HG03064 (cell line): ENCODE data around the gene PWP1.
"Not testable (repeated sequence)": the region's sequence is repeated elsewhere in the genome, so short reads cannot be mapped to it uniquely, and the experiment has no call there.

Experiments
- ATAC-seq: cut with Tn5 transposase; IDR thresholded peaks from one replicate; pipeline ENCODE4 v1.9.1; 2021; ENCODE audit warnings: low read depth; ENCODE audit not compliant: unreplicated experiment

Gene PWP1

DNA sequence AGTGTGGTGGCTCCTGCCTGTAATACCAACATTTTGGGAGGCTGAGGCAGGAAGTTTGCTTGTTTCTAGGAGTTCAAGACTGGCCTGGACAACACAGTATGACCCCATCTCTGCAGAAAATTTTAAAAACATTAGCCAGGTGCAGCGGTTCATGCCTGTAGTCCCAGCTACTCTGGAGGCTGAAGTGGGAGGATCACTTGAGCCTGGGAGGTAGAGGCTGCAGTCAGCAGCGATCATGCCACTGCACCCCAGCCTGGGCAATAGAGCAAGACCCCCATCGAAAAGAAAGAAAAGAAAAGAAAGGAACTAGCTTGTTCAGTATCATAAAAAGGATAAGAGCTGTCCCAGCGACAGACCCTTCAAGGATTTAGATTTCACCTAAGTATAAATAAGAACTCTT lies 18.1 kb upstream of the PWP1 start:
- no peak for ATAC-seq

DNA sequence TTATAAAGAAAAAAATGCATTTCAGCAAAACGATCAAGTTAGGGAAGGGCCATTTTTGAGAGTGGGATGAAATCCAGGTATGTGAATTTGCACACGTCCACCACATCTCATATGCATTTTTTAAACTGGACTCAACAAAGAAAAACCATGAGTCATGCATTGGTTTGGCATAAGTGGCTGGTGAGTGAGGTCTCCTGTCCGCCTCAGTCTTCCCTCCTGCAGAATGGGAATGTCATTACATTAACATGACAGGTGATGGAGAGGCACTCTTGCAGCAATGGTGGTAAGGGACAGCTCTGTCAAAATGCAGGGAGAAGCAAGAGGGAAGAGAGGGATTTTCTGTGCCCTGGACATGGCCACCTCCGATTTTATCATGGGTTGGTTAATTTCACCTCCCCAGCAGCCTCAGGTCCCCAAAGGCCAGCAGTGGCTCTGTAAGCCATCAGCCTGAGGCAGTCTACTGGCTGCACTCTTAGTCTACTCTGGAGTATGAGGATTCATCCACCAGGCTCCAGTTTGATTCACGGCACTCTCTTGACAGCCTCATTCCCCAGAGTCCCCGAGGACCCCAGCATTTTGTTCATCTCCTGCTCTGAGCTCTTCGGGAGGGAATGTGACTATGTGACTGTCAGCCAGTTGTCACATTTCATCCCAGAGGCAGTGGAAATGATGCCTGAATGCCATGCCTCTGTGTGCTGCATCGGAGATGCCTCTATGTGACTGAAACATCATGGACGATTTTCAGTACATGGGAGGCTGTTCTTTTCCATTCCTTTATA lies 17.1 kb upstream of the PWP1 start:
- no peak for ATAC-seq

- no peak for ATAC-seq
Measured at GRCh38 chr12:107669946-107670345, 15.7 kb upstream of the PWP1 start.

DNA sequence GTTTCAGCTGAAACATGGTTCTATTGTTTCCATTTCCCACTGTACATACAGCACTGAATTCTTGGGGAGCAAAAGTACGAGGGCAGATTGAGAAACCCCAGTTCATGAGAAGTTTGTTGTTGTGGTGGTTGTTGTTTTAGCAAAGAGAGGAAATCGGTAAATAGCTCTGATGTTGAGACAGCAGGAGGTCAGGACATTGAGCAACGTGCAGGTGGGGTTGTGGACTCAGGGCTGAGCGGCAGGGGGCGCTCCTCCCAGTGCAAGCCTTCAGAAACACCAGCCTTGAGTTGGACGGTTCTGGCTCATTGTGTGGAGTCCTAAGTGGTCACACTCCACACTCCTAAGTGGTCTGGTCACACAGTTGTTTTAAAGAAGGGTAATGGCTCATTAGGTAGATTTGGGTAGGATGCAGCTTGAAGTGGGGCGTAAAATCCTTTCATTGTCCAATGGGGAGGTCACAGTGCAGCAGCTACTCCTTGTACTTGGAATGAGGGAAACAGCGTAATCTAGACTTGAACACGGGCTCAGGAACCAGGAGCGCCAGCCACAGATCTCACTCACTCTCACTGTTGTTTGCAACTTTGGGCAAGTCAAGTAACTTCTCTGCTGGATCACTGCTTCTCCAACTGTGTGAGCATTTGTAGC lies 14.5 kb upstream of the PWP1 start:
- no peak for ATAC-seq

GRCh38 chr12:107677671-107678070 lies 7.9 kb upstream of the PWP1 start:
- no peak for ATAC-seq

- no peak for ATAC-seq
Measured at GRCh38 chr12:107679336-107679735, 6.3 kb upstream of the PWP1 start.

- ATAC-seq = no peak
Measured at GRCh38 chr12:107681455-107681835, 4.2 kb upstream of the PWP1 start.

- ATAC-seq = no peak
Measured at GRCh38 chr12:107681836-107682820, 3.5 kb upstream of the PWP1 start.

DNA sequence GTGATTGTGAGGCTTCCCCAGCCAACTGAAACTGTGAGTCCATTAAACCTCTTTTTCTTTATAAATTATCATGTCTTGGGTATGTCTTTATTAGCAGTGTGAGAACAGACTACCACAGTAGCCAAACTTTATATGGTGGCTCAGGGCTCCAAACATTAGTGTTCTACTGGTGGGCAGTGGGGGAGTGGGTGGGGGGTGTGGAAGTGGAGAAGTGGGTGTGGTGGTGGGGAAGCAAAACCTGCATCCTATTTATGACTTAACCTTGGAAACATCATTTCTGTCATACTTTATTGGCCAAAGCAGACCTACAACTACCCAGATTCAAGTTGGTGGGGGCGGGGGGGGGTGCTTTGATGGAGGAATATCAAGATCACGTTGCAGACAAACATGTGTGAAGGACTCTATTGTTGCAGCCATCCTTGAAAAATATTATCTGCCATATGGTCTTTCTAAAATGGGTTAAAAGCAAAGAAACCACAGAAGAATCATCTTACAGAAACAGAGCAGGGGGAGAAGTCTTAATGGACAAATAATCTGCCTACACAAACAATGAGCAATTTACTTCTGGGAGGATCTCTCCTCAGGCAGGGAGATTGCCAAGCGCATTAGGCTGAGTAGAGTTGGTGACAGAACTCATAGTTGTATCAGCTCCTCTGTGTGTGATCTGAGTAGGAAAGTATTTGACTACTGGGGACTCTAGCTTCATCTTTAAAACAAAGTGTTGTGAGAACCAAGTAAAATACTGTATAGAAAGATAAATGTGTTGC lies 1.4 kb upstream of the PWP1 start:
- no peak for ATAC-seq

DNA sequence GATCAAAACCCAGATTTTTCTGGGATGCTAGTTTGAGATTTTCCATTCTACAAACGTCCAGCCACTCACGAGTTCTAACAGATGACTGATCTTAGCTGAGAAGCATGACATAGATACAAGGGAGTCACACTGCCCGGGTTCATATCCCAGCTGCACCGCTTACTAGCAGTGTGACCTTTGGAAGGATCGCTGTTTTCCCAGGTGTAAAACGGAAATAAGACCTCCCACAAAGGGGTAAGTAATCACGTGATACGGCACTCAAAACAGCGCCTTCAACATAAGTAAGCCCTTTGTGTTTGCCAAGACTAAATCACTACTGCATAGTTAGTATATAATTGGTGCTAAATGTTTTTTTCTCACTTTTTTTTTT lies 624 bp upstream of the PWP1 start:
- ATAC-seq = no peak

GRCh38 chr12:107695772-107696171 lies 10.2 kb downstream of the PWP1 start:
- ATAC-seq = not testable (repeated sequence)

DNA sequence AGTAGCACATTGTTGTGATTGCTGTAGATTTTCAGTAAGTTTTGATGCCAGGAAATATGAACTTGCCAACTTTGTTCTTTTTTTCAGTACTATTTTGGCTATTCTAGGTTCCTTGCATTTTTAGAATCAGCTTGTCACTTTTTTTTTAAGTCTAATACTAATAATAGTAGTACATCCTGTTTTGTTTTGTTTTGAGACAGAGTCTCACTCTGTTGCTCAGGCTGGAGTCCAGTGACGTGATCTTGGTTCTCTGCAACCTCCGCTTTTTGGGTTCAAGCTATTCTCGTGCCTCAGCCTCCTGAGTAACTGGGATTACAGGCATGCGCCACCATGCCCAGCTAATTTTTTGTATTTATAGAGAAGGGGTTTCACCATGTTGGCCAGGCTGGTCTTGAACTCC lies 16.5 kb downstream of the PWP1 start:
- ATAC-seq = no peak

DNA sequence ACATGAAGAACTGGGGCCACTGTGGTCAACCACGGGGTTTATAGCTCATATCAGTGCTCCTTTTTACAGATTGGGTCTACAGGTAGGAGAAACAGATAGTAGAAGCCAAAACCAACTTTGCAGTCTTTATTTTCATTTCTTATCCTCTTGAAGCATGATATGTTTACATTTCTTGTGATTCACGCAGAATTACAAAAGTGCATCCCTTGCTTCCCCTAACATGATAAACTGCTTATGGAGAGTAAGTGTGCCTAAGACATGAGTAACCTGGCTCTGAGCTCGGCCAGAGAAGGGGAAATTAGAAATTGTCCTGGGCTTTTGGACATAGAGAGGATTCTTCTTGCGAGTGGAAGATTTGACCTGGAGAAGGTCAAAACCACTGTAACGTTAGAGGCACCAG lies 18.4 kb downstream of the PWP1 start:
- ATAC-seq = no peak

DNA sequence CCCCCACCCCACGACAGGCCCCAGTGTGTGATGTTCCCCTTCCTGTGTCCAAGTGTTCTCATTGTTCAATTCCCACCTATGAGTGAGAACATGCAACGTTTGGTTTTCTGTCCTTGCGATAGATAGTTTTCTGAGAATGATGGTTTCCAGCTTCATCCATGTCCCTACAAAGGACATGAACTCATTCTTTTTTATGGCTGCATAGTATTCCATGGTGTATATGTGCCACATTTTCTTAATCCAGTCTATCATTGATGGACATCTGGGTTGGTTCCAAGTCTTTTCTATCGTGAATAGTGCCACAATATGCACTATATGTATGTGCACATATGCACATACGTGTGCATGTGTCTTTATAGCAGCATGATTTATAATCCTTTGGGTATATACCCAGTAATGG lies 19.9 kb downstream of the PWP1 start:
- ATAC-seq = not testable (repeated sequence)

DNA sequence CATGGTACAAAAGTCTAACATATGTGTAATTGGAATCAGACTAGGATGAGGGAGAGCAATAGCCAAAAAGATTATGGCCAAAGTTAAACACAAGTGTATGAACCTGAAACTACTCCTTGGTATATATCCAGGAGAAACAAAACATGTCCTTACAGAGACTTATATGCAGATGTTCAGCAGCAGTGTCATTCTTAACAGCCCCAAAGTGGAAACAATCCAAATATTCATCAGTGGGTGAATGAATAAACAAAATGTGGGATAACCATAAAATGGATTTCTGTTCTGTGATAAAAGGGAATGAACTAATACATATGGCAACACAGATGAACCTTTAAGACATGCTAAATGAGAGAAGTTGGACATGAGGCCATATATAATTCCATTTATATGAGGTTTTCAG lies 30.2 kb downstream of the PWP1 start:
- ATAC-seq = no peak

GRCh38 chr12:107718606-107719005 lies 33.0 kb downstream of the PWP1 start:
- ATAC-seq = no peak

GRCh38 chr12:107727327-107727726 lies 41.7 kb downstream of the PWP1 start:
- not testable (repeated sequence) for ATAC-seq

DNA sequence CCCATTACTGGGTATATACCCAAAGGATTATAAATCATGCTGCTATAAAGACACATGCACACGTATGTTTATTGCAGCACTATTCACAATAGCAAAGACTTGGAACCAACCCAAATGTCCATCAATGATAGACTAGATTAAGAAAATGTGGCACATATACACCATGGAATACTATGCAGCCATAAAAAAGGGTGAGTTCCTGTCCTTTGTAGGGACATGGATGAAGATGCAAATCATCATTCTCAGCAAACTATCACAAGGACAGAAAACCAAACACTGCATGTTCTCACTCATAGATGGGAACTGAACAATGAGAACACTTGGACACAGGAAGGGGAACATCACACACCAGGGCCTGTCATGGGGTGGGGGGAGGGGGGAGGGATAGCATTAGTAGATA lies 42.1 kb downstream of the PWP1 start:
- ATAC-seq = not testable (repeated sequence)

- no peak for ATAC-seq
Measured at GRCh38 chr12:107730618-107731341, 45.2 kb downstream of the PWP1 start.

DNA sequence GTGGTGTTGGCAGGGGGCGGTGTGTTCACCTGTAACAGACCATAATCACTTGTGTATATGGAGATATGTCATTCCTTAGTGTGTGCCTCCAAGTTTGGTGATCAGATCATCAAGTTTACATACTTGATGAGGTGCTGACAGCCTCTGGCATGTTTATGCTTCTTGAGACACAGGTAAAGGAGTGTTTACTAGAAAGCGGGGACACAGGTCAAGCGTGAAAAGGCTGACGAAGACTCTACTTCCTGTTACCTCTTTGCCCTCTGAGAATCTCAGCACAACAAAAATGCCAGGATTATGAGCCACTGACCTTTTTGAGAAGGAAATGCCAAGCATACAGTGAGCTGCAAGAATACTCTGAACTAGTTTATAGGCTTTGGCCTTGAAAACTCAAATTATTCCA lies 45.8 kb downstream of the PWP1 start:
- no peak for ATAC-seq
